Measurements from ENCODE around the gene PTPRN2. TPM values are rescaled to one million over a fixed set of nuclear protein-coding genes. Genes with fewer than 3 reads are reported as not detected.

PTPRN2 gene
- total RNA-seq, 1 experiment from 2014 or later: 2.1 TPM

DNA sequence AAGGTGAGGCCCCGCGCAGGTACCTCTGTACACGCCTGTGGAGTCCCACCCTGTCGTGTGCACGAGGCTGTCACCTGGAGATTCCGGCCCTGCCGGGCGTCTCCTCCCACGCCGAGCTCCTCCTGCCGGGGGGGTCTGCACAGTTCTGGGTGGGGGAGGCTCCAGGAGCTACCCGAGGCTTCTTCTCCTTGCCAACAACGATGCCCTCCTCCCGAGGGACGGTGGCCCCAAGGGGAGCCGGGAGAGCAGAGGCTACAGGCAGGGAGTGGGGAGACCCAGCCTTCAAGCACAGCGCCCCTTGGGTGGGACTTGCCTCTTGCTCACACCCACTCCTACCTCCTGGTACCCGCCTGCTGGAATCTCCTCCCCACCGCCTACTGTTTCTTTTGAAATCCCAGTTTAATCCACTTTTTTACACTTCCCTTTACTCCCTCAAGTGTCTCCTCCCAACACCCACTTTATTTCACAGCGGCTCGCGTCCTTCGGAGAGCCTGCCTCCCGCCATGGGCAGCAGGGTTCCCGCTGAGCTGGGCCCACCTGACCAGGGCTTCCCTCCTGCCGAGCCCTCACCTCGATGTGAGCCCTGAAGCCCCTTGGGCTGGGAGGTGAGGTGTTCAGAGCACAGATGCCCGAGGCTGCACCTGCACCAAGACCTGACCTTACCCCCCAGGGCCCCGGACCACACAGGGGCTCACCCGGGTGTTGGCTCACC lies 912.8 kb downstream of the PTPRN2 start:
- peaks cover 8% of the 10 kb centered on the region for H3K79me2 ChIP-seq (ENCODE audit: insufficient read depth, low read length)
- no peak overlapping the region for H3K9ac ChIP-seq (ENCODE audit: low read length)
- ChIA-PET POLR2A (no interaction called here), RAD21 (ENCODE audit: low non-redundant PET in 1 of 2, low total read pairs in 2 of 2, uncharacterized antibody in 2 of 2, unreplicated experiment in 2 of 2) (no interaction called here), CTCF (no interaction called here)
- no peak overlapping the region for H3K4me2 ChIP-seq (ENCODE audit: low read length)
- no peak overlapping the region for H3K27ac ChIP-seq (ENCODE audit: low read depth, low read length)
- H3K9me2 ChIP-seq (ENCODE audit: insufficient read depth): no peaks in the 10 kb centered on the region
- no peaks in the 10 kb centered on the region for H3K36me3 ChIP-seq (ENCODE audit: control insufficient read depth in 1 of 2, insufficient read depth in 2 of 2, low read length in 2 of 2)
- ATAC-seq: no peak
- H3K4me3 ChIP-seq (replicated peaks in 1 of 2; ENCODE audit: low read depth in 1 of 2, low read length in 2 of 2): no peak overlapping the region
- H3K4me1 ChIP-seq (ENCODE audit: control insufficient read depth in 1 of 2, insufficient read depth in 2 of 2, low read length in 2 of 2): peaks cover 21 to 36% of the 10 kb centered on the region in 2 experiments
- TF ChIP-seq, protein P1, sequence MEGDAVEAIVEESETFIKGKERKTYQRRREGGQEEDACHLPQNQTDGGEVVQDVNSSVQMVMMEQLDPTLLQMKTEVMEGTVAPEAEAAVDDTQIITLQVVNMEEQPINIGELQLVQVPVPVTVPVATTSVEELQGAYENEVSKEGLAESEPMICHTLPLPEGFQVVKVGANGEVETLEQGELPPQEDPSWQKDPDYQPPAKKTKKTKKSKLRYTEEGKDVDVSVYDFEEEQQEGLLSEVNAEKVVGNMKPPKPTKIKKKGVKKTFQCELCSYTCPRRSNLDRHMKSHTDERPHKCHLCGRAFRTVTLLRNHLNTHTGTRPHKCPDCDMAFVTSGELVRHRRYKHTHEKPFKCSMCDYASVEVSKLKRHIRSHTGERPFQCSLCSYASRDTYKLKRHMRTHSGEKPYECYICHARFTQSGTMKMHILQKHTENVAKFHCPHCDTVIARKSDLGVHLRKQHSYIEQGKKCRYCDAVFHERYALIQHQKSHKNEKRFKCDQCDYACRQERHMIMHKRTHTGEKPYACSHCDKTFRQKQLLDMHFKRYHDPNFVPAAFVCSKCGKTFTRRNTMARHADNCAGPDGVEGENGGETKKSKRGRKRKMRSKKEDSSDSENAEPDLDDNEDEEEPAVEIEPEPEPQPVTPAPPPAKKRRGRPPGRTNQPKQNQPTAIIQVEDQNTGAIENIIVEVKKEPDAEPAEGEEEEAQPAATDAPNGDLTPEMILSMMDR (IDR thresholded peaks at IDR 0.05 in 2 of 3, conservative IDR thresholded peaks at IDR 0.05 in 1 of 3; ENCODE audit: borderline replicate concordance in 1 of 3, insufficient read depth in 1 of 3, low read depth in 2 of 3, low read length in 2 of 3): no peak
- TF ChIP-seq YY1 (IDR thresholded peaks at IDR 0.05; ENCODE audit: extremely low read depth, insufficient replicate concordance, low read depth, low read length): no peak
- TF ChIP-seq CEBPB (IDR thresholded peaks at IDR 0.05; ENCODE audit: low read depth): no peak
- no peak for TF ChIP-seq FOSL1 (IDR thresholded peaks at IDR 0.05; ENCODE audit: low read depth)
- TF ChIP-seq, protein P2, sequence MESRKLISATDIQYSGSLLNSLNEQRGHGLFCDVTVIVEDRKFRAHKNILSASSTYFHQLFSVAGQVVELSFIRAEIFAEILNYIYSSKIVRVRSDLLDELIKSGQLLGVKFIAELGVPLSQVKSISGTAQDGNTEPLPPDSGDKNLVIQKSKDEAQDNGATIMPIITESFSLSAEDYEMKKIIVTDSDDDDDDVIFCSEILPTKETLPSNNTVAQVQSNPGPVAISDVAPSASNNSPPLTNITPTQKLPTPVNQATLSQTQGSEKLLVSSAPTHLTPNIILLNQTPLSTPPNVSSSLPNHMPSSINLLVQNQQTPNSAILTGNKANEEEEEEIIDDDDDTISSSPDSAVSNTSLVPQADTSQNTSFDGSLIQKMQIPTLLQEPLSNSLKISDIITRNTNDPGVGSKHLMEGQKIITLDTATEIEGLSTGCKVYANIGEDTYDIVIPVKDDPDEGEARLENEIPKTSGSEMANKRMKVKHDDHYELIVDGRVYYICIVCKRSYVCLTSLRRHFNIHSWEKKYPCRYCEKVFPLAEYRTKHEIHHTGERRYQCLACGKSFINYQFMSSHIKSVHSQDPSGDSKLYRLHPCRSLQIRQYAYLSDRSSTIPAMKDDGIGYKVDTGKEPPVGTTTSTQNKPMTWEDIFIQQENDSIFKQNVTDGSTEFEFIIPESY (IDR thresholded peaks at IDR 0.05; ENCODE audit: extremely low read depth, insufficient replicate concordance, low read length): no peak
- TF ChIP-seq JUND (IDR thresholded peaks at IDR 0.05): no peak
- TF ChIP-seq ELF1 (IDR thresholded peaks at IDR 0.05; ENCODE audit: borderline replicate concordance, low read depth): no peak
- no peak for TF ChIP-seq SIN3A (IDR thresholded peaks at IDR 0.05; ENCODE audit: low read depth)
- no peak for TF ChIP-seq SP1 (IDR thresholded peaks at IDR 0.05; ENCODE audit: low read depth)
- TF ChIP-seq RAD21 (IDR thresholded peaks at IDR 0.05; ENCODE audit: low read depth): no peak
- no peak for TF ChIP-seq TCF7L2 (IDR thresholded peaks at IDR 0.05; ENCODE audit: borderline replicate concordance, extremely low read depth, insufficient read depth, insufficient read length)
- TF ChIP-seq, protein P3, sequence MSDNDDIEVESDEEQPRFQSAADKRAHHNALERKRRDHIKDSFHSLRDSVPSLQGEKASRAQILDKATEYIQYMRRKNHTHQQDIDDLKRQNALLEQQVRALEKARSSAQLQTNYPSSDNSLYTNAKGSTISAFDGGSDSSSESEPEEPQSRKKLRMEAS (IDR thresholded peaks at IDR 0.05): no peak
- no peak for TF ChIP-seq POLR2A (IDR thresholded peaks at IDR 0.05; ENCODE audit: borderline replicate concordance, extremely low read depth, insufficient read depth, insufficient read length)
- TF ChIP-seq CBX3 (IDR thresholded peaks at IDR 0.05; ENCODE audit: low read depth): no peak
- H2AFZ ChIP-seq (ENCODE audit: low read depth, low read length, poor library complexity, severe bottlenecking): no peak overlapping the region
- no peaks in the 10 kb centered on the region for H3K27me3 ChIP-seq (ENCODE audit: insufficient read depth, low read length)
- no TSS peak for BruUV-seq (replicated peaks)
- no peak for DNase-seq (ENCODE audit: low read depth, low spot score)
- H3K9me3 ChIP-seq (ENCODE audit: control insufficient read depth in 1 of 2, insufficient read depth in 1 of 2, low read depth in 1 of 2, low read length in 2 of 2): no peaks in the 10 kb centered on the region
- H4K20me1 ChIP-seq (ENCODE audit: insufficient read depth): no peaks in the 10 kb centered on the region
- intact Hi-C loops (cut with micrococcal nuclease): no loop called here
